PC-9 (cell line): ENCODE data around the gene HK2.

ENCODE experiments used
- CTCF ChIP-seq: fragments of 200-600 bp; sonication (generic); conservative IDR thresholded peaks from 2 replicates; pipeline ENCODE4 v1.6.1; 2017; ENCODE audit warnings: mixed run types, antibody characterized with exemption, mild to moderate bottlenecking, moderate library complexity
- EZH2 ChIP-seq: fragments of 200-600 bp; sonication (generic); IDR thresholded peaks from 2 replicates; pipeline ENCODE4 v1.8.0; 2017; ENCODE audit warnings: antibody characterized with exemption, low read depth

- TF ChIP-seq EZH2 (no peak), CTCF (no peak)
Observed at GRCh38 chr2:74877376-74877775, 43.4 kb downstream of the HK2 start.
